HepG2 (cell line): ENCODE measurements around the gene DQX1. TPM values are rescaled to one million over a fixed set of nuclear protein-coding genes. Genes with fewer than 3 reads are reported as not detected.

Experiments used
- CCDC6 ChIP-seq: sonication (generic); formaldehyde crosslinking; IDR thresholded peaks from 2 replicates; pipeline ENCODE4 v1.8.1; 2022; ENCODE audit warnings: mild to moderate bottlenecking, missing genetic modification reagents, moderate library complexity
- FIP1L1 ChIP-seq: fragments of 200-400 bp; formaldehyde crosslinking; IDR thresholded peaks from 2 replicates; pipeline ENCODE4 v1.6.1; 2018; ENCODE audit warnings: low read depth, mild to moderate bottlenecking, low read length, moderate library complexity, borderline replicate concordance; ENCODE audit not compliant: insufficient read depth
- HOXA3 ChIP-seq: sonication (generic); formaldehyde crosslinking; IDR thresholded peaks from 2 replicates; pipeline ENCODE4 v1.5.0; 2020; ENCODE audit warnings: missing genetic modification reagents
- IRX3 ChIP-seq: sonication (generic); formaldehyde crosslinking; IDR thresholded peaks from 2 replicates; pipeline ENCODE4 v1.8.1; 2023; ENCODE audit warnings: mild to moderate bottlenecking, low read depth, missing genetic modification reagents, borderline replicate concordance
- MAFG ChIP-seq: sonication (generic); formaldehyde crosslinking; IDR thresholded peaks from 2 replicates; pipeline ENCODE4 v1.5.1; 2020; ENCODE audit warnings: mild to moderate bottlenecking, missing genetic modification reagents
- MATR3 ChIP-seq: sonication (generic); formaldehyde crosslinking; IDR thresholded peaks from 2 replicates; pipeline ENCODE4 v1.4.0; 2020; ENCODE audit warnings: missing genetic modification reagents
- MTA1 ChIP-seq: sonication (generic); formaldehyde crosslinking; IDR thresholded peaks from 2 replicates; pipeline ENCODE4 v1.4.0; 2020; ENCODE audit warnings: missing genetic modification reagents, mild to moderate bottlenecking, borderline replicate concordance
- NCOA2 ChIP-seq: sonication (generic); formaldehyde crosslinking; IDR thresholded peaks from 2 replicates; pipeline ENCODE4 v1.8.0; 2022; ENCODE audit warnings: inconsistent platforms
- NFIC ChIP-seq: IDR thresholded peaks from 2 replicates; pipeline ENCODE4 v1.6.1; 2012; ENCODE audit warnings: mild to moderate bottlenecking, low read length, inconsistent platforms
- NFKBIZ ChIP-seq: IDR thresholded peaks from 2 replicates; pipeline ENCODE4 v1.6.1; 2018; ENCODE audit warnings: missing genetic modification reagents, missing compliant biosample characterization
- RARG ChIP-seq: sonication (generic); formaldehyde crosslinking; IDR thresholded peaks from 2 replicates; pipeline ENCODE4 v1.4.0; 2020; ENCODE audit warnings: low read depth, mild to moderate bottlenecking, missing genetic modification reagents
- RBM22 ChIP-seq: fragments of 200-400 bp; formaldehyde crosslinking; optimal IDR thresholded peaks from 2 replicates; pipeline ENCODE3; 2017; ENCODE audit warnings: mild to moderate bottlenecking, low read length, moderate library complexity
- SKI ChIP-seq: fragments of 450-650 bp; IDR thresholded peaks from one replicate; pipeline ENCODE4 v1.6.1; 2018; ENCODE audit warnings: mild to moderate bottlenecking; ENCODE audit not compliant: partially characterized antibody
- SNAPC2 ChIP-seq: sonication (generic); formaldehyde crosslinking; IDR thresholded peaks from 2 replicates; pipeline ENCODE4 v1.8.1; 2022; ENCODE audit warnings: mild to moderate bottlenecking, missing genetic modification reagents
- TMF1 ChIP-seq: sonication (generic); formaldehyde crosslinking; IDR thresholded peaks from 2 replicates; pipeline ENCODE4 v1.8.1; 2022; ENCODE audit warnings: low read depth, missing genetic modification reagents
- ZNF263 ChIP-seq: sonication (generic); formaldehyde crosslinking; IDR thresholded peaks from 2 replicates; pipeline ENCODE4 v1.4.0; 2020; ENCODE audit warnings: missing genetic modification reagents
- ZNF598 ChIP-seq: sonication (generic); formaldehyde crosslinking; IDR thresholded peaks from 2 replicates; pipeline ENCODE4 v1.5.1; 2020; ENCODE audit warnings: mild to moderate bottlenecking, missing genetic modification reagents, borderline replicate concordance
- polyA plus RNA-seq, 8 experiments: library from polyadenylated mRNA; depleted of rRNA in 3 of 8; stranded (reverse) in 7 of 8; unstranded in 1 of 8; fragments of >200 nt; fragmentation: Illumina TruSeq in 4 of 8; extraction: Trizol in 4 of 8; gene quantifications; 2 replicates each; pipeline versions ENCODE4 v1.2.1 to v1.2.3, GENCODE V29; 2011 to 2016; ENCODE audit warnings: low read depth in 4 of 8, missing spikeins in 1 of 8, mixed read lengths in 1 of 8; ENCODE audit not compliant: insufficient read depth in 1 of 8
- total RNA-seq, 5 experiments: library from RNA; depleted of rRNA; stranded (reverse); fragments of >200 nt; fragmentation: Illumina TruSeq; extraction: Trizol; gene quantifications; 2 replicates each; pipeline ENCODE4 v1.2.3, GENCODE V29; 2016; ENCODE audit warnings: low read depth in 1 of 5
- TF ChIP-seq, protein P1 (sequence below): sonication (generic); formaldehyde crosslinking; IDR thresholded peaks from 2 replicates; pipeline ENCODE4 v1.4.0; 2020; ENCODE audit warnings: missing genetic modification reagents
- TF ChIP-seq, protein P2 (sequence below): sonication (generic); formaldehyde crosslinking; IDR thresholded peaks from 2 replicates; pipeline ENCODE4 v1.8.0; 2022; ENCODE audit warnings: mild to moderate bottlenecking, missing genetic modification reagents, borderline replicate concordance
- TF ChIP-seq, protein P3 (sequence below): IDR thresholded peaks from 2 replicates; pipeline ENCODE4 v1.6.1; 2016; ENCODE audit warnings: missing compliant biosample characterization, missing genetic modification reagents, borderline replicate concordance
- TF ChIP-seq, protein P4 (sequence below): IDR thresholded peaks from 2 replicates; pipeline ENCODE4 v1.6.1; 2018; ENCODE audit warnings: missing genetic modification reagents, mild to moderate bottlenecking, missing compliant biosample characterization
- TF ChIP-seq, protein P5 (sequence below): sonication (generic); formaldehyde crosslinking; IDR thresholded peaks from 2 replicates; pipeline ENCODE4 v1.5.0; 2020; ENCODE audit warnings: missing genetic modification reagents, mild to moderate bottlenecking, borderline replicate concordance

Gene DQX1
- total and polyA plus RNA-seq, 2 of the 13 experiments (the other 11 are each of a cell fraction or from before 2014, with no cell fraction given): 27.6 to 89.8 TPM

DNA sequence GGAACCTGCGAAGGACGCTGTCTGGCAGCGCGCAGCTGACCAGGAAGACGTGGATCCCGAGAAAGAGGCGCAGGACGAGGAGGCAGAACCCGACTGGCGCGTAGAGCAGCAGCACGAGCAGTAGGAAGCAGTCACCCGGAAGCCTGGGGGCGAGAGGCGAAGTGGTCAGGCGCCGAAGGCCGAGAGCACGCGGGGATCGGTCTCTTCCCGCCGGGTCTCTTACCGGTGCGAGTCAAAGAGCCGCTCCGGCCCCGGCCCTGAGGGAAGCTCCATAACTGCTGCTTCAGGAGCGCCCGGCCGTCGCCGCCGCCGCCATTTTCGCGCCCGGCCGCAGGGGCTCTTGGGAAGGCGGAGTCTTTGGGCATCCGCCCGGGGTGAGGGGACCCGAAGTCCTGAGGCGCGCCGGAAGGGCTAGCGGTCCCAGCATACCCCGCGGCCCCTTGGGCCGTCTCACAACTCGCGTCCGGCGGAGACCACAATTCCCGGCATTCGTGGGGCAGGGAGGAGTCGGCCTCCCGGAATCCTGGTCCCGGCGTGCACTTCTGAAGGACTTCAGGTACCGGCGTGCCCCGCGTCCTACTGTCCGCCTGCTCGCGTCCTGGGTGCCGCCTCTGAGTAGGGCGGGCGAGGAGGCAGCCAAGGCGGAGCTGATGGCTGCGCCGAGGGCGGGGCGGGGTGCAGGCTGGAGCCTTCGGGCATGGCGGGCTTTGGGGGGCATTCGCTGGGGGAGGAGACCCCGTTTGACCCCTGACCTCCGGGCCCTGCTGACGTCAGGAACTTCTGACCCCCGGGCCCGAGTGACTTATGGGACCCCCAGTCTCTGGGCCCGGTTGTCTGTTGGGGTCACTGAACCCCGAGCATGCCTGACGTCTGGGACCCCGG, 3.6 kb upstream of the DQX1 start, which contains the start of the genes AUP1 and HTRA2 (continued):
- TF ChIP-seq, protein P1, sequence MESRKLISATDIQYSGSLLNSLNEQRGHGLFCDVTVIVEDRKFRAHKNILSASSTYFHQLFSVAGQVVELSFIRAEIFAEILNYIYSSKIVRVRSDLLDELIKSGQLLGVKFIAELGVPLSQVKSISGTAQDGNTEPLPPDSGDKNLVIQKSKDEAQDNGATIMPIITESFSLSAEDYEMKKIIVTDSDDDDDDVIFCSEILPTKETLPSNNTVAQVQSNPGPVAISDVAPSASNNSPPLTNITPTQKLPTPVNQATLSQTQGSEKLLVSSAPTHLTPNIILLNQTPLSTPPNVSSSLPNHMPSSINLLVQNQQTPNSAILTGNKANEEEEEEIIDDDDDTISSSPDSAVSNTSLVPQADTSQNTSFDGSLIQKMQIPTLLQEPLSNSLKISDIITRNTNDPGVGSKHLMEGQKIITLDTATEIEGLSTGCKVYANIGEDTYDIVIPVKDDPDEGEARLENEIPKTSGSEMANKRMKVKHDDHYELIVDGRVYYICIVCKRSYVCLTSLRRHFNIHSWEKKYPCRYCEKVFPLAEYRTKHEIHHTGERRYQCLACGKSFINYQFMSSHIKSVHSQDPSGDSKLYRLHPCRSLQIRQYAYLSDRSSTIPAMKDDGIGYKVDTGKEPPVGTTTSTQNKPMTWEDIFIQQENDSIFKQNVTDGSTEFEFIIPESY: no peak
- TF ChIP-seq, protein P2, sequence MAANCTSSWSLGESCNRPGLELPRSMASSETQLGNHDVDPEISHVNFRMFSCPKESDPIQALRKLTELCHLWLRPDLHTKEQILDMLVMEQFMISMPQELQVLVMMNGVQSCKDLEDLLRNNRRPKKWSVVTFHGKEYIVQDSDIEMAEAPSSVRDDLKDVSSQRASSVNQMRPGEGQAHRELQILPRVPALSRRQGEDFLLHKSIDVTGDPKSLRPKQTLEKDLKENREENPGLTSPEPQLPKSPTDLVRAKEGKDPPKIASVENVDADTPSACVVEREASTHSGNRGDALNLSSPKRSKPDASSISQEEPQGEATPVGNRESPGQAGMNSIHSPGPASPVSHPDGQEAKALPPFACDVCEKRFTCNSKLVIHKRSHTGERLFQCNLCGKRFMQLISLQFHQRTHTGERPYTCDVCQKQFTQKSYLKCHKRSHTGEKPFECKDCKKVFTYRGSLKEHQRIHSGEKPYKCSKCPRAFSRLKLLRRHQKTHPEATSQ: no peak; the same call in 1 of the 2 replicates
- TF ChIP-seq MTA1: 0 out of 2 replicates have a peak, but pooled peaks have one; percentile 41
- no peak for TF ChIP-seq IRX3
- no peak for TF ChIP-seq FIP1L1
- TF ChIP-seq MATR3 (CRISPR knock-in tag): no peak
- peak; percentile 49 for TF ChIP-seq NCOA2 (CRISPR knock-in tag)
- no peak for TF ChIP-seq NFKBIZ (CRISPR knock-in tag)
- peak; percentile 76 for TF ChIP-seq SKI
- TF ChIP-seq, protein P3, sequence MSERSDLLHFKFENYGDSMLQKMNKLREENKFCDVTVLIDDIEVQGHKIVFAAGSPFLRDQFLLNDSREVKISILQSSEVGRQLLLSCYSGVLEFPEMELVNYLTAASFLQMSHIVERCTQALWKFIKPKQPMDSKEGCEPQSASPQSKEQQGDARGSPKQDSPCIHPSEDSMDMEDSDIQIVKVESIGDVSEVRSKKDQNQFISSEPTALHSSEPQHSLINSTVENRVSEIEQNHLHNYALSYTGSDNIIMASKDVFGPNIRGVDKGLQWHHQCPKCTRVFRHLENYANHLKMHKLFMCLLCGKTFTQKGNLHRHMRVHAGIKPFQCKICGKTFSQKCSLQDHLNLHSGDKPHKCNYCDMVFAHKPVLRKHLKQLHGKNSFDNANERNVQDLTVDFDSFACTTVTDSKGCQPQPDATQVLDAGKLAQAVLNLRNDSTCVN (CRISPR knock-in tag): 0 out of 2 replicates have a peak, but pooled peaks have one; percentile 4
- peak; percentile 96 for TF ChIP-seq HOXA3 (CRISPR knock-in tag)
- peak; percentile 56 for TF ChIP-seq ZNF263 (CRISPR knock-in tag)
- TF ChIP-seq SNAPC2 (CRISPR knock-in tag): no peak
- TF ChIP-seq MAFG (CRISPR knock-in tag): no peak
- TF ChIP-seq ZNF598 (CRISPR knock-in tag): peak; percentile 15; the same call in 1 of the 2 replicates
- TF ChIP-seq, protein P4, sequence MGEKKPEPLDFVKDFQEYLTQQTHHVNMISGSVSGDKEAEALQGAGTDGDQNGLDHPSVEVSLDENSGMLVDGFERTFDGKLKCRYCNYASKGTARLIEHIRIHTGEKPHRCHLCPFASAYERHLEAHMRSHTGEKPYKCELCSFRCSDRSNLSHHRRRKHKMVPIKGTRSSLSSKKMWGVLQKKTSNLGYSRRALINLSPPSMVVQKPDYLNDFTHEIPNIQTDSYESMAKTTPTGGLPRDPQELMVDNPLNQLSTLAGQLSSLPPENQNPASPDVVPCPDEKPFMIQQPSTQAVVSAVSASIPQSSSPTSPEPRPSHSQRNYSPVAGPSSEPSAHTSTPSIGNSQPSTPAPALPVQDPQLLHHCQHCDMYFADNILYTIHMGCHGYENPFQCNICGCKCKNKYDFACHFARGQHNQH (CRISPR knock-in tag): peak; percentile 85
- TF ChIP-seq RARG (CRISPR knock-in tag): peak; percentile 89; the same call in 1 of the 2 replicates
- TF ChIP-seq, protein P5, sequence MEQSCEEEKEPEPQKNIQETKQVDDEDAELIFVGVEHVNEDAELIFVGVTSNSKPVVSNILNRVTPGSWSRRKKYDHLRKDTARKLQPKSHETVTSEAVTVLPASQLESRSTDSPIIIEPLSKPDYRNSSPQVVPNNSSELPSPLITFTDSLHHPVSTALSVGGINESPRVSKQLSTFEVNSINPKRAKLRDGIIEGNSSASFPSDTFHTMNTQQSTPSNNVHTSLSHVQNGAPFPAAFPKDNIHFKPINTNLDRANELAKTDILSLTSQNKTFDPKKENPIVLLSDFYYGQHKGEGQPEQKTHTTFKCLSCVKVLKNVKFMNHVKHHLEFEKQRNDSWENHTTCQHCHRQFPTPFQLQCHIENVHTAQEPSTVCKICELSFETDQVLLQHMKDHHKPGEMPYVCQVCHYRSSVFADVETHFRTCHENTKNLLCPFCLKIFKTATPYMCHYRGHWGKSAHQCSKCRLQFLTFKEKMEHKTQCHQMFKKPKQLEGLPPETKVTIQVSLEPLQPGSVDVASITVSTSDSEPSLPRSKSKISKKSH (CRISPR knock-in tag): 0 out of 2 replicates have a peak, but pooled peaks have one; percentile 8
- TF ChIP-seq RBM22: no peak
- TF ChIP-seq CCDC6: peak; percentile 58; the same call in 1 of the 2 replicates
- peak; percentile 51; the same call in 1 of the 2 replicates for TF ChIP-seq TMF1 (CRISPR knock-in tag)
- TF ChIP-seq NFIC: no peak
